22Rv1 (cell line): ENCODE measurements around the gene SLIT3.

ENCODE experiments used
- H3K27ac ChIP-seq: fragments of 450-650 bp; 2 replicates; pipeline ENCODE4 v1.5.1; 2017
- ZFX ChIP-seq: fragments of 450-650 bp; IDR thresholded peaks from 2 replicates; pipeline ENCODE4 v1.6.1; 2017; ENCODE audit warnings: antibody characterized with exemption, borderline replicate concordance
- TF ChIP-seq, protein P1 (sequence below): fragments of 450-650 bp; IDR thresholded peaks from 2 replicates; pipeline ENCODE4 v1.5.1; 2017; ENCODE audit warnings: mild to moderate bottlenecking

The SLIT3 gene

DNA sequence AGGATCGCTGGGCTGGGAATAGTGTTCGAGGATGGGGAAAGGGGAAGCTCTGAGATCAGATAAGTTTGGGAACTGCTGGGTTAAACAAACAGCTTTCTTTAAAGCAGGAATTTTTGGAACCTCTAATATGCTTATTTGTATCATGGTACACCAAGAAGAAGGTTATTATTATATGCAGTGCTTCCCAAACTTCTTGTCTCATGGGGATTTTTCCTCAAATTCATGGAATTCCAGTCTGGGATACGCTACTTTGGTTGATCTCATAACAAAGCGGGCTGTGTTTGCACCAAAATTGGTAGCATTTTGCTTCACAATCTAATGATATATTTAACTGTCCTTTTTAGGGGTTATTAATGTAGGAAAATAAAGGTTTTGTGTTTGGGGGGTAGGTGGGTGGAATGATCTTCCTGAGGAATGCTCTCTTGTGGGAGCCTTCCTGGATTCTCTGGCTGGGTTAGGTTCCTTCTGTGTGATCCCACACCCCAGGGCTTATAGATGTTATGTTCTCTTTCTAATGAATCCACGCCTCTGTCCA is 605.6 kb downstream of the SLIT3 start:
- no peak for TF ChIP-seq ZFX
- TF ChIP-seq, protein P1, sequence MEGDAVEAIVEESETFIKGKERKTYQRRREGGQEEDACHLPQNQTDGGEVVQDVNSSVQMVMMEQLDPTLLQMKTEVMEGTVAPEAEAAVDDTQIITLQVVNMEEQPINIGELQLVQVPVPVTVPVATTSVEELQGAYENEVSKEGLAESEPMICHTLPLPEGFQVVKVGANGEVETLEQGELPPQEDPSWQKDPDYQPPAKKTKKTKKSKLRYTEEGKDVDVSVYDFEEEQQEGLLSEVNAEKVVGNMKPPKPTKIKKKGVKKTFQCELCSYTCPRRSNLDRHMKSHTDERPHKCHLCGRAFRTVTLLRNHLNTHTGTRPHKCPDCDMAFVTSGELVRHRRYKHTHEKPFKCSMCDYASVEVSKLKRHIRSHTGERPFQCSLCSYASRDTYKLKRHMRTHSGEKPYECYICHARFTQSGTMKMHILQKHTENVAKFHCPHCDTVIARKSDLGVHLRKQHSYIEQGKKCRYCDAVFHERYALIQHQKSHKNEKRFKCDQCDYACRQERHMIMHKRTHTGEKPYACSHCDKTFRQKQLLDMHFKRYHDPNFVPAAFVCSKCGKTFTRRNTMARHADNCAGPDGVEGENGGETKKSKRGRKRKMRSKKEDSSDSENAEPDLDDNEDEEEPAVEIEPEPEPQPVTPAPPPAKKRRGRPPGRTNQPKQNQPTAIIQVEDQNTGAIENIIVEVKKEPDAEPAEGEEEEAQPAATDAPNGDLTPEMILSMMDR: no peak
- H3K27ac ChIP-seq: no peak overlapping the region

DNA sequence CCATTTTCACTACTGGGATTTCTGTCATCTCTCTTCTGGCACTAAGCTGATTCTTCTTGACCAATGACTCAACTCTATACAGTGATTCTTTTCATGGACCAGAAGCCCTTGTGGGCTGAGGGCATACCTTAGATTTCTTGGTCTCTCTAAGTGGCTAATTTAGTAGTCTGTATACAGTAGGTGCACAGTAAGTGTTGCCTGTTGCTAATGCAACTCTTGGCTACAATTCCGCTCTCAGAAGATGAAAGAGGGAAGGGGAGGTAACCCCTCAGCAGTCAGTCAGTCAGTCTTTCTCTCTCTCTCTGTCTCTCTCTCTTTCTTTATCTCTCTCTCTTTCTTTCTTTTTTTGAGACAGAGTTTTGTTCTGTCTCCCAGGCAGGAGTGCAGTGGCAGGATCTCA is 606.6 kb downstream of the SLIT3 start:
- H3K27ac ChIP-seq: no peak overlapping the region
- TF ChIP-seq, protein P1: no peak
- TF ChIP-seq ZFX: no peak

DNA sequence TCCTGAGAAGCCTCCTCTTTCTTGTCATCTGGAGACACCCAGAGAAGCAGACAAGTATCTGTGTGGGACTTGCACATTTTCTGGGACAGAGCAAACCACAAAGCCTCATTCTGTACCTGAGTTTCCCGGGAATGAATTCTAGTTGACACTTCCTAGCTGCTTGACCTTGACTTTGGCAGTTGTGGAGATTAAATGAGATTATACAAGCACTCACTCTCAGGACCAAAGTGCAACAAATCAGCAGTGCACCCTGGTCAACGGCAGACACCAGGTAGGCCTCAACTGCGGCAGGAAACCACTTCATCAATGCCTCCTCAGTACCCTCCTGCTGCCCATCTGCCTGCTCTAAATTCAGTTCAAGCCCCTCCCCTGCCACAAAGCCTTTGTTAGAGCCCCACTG is 607.1 kb downstream of the SLIT3 start:
- TF ChIP-seq, protein P1: no peak
- TF ChIP-seq ZFX: no peak
- no peak overlapping the region for H3K27ac ChIP-seq

DNA sequence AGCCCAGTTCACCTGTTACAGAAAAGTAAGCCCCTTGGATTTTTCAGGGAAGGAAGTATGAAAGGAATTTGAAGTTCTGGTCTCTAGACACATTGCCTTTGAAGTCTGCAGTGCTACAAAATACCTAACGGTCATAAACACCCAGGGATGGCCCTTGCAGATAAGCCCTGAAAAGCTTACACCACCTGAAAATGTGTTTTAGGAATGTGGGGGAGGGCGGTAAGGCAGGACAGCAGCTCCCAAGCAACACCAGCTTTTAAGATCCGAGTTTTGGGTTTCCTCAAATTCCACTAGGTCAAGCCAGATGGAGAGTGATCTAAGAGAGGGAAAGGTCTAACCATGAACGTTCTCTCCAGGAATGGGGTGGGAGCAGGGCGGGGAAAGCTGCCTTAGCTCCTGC is 607.6 kb downstream of the SLIT3 start:
- TF ChIP-seq, protein P1: no peak
- no peak overlapping the region for H3K27ac ChIP-seq

DNA sequence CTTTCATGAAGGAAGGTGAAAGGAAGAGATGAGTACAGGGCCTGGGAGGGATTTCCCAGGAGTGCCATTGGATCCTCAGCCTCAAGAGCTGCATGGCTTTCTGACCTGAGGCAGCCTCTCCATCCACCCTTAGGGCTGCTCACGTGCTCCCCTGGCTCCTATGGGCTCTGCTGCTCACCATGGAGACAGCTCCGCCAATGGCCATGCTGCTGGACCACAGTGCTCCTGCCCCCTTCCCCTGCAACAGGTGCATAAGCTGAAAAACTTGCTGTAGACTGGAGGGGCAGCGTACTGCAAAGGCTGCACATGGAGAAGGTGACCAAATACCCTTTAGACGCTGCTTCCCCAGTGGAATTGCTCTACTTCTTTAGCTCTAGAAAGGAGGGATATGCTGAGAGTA is 609.0 kb downstream of the SLIT3 start:
- no peak for TF ChIP-seq ZFX
- TF ChIP-seq, protein P1: no peak
- H3K27ac ChIP-seq: no peak overlapping the region

DNA sequence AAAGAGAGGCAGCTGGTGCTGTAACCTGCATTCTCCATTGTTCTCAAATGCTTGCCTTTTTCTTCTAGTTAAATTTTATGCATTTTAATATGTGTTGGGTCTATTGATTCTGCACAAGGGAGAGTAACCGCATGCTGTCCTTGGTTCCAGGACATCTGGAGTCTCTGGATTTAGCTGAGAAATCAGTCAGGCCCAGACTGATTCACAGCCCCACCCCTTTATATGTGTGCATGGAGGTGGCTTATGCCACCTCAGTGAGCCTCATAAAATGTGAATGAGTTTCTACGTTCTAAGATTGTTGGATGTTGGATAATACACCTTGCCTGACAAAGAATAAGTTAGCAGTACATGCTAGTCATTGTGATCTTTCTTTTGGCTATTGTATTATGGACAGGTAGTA is 611.7 kb downstream of the SLIT3 start:
- TF ChIP-seq, protein P1: no peak
- no peak for TF ChIP-seq ZFX
- H3K27ac ChIP-seq: no peak overlapping the region

DNA sequence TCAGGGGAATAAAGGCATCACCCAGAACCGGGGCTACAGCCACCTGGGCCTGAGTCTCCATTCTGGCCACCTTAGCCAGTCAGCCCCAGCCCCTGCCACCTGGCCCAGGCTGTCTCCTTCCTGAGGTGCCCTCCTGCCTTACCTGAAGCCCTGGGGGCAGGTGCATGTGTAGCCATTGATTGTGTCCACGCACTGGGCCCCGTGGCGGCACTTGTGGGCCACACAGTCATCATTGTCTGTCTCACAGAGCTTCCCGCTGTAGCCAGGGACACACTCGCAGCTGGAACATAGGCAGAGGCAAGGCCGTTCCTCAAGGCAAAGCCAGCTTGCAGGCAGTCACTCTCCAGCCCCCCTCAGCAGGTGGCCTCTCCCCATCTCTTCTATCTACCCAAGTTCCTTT is 614.1 kb downstream of the SLIT3 start:
- H3K27ac ChIP-seq: no peak overlapping the region
- TF ChIP-seq, protein P1: no peak
- TF ChIP-seq ZFX: no peak
